Measurements from ENCODE around the gene NYNRIN. TPM values are rescaled to one million over a fixed set of nuclear protein-coding genes. Genes with fewer than 3 reads are reported as not detected.
A peak's percentile ranks its signal among the peaks of the same experiment; 100 is the strongest.

The NYNRIN gene
- total RNA-seq, 1 donor from 2014 or later, result 0.05 TPM

- DNase-seq (ENCODE audit: low read depth), result no peak
These were observed 15.3 kb downstream of the NYNRIN start for GRCh38 chr14:24414077-24414476.

GRCh38 chr14:24414732-24415420, 16.1 kb downstream of the NYNRIN start:
- no peak for DNase-seq (ENCODE audit: low read depth)

GRCh38 chr14:24415421-24416253, 16.8 kb downstream of the NYNRIN start:
- DNase-seq (ENCODE audit: low read depth), result no peak

- DNase-seq (ENCODE audit: low read depth), result no peak
These were observed 17.6 kb downstream of the NYNRIN start for GRCh38 chr14:24416254-24416931.

GRCh38 chr14:24416932-24417619, 18.3 kb downstream of the NYNRIN start:
- DNase-seq (ENCODE audit: low read depth), result no peak

GRCh38 chr14:24417832-24418491, 19.2 kb downstream of the NYNRIN start:
- DNase-seq (ENCODE audit: low read depth), result peak; percentile 23

- DNase-seq (ENCODE audit: low read depth), result no peak
These were observed 19.7 kb downstream of the NYNRIN start for GRCh38 chr14:24418492-24418873.

- no peak for DNase-seq (ENCODE audit: low read depth)
These were observed 23.5 kb downstream of the NYNRIN start for GRCh38 chr14:24422261-24422660.

GRCh38 chr14:24422694-24423601, 24.1 kb downstream of the NYNRIN start:
- DNase-seq (ENCODE audit: low read depth), result no peak

- DNase-seq (ENCODE audit: low read depth), result peak; percentile 70
These were observed 26.9 kb downstream of the NYNRIN start for GRCh38 chr14:24425704-24426103.

- DNase-seq (ENCODE audit: low read depth), result no peak
These were observed 27.5 kb downstream of the NYNRIN start for GRCh38 chr14:24426150-24426911.

GRCh38 chr14:24426912-24427536, 28.2 kb downstream of the NYNRIN start:
- DNase-seq (ENCODE audit: low read depth), result no peak

GRCh38 chr14:24427537-24428508, 29.0 kb downstream of the NYNRIN start:
- DNase-seq (ENCODE audit: low read depth), result no peak

GRCh38 chr14:24428628-24429394, 30.0 kb downstream of the NYNRIN start:
- DNase-seq (ENCODE audit: low read depth), result no peak

- DNase-seq (ENCODE audit: low read depth), result peak; percentile 93
These were observed 30.8 kb downstream of the NYNRIN start, which contains the start of the genes CBLN3 and KHNYN for GRCh38 chr14:24429395-24430142. Gene CBLN3 (minus strand): TSS chr14:24429668. CDS start chr14:24429054, 614 bp downstream. Gene KHNYN (plus strand): TSS chr14:24429954. CDS start chr14:24430731, 777 bp downstream.

Data from myocyte (in vitro differentiated cells).